Mucosa of rectum (tissue), 2 donors: ENCODE results near the gene PIGR.

Experiments
- H3K27ac ChIP-seq, 2 donors: one replicate each; pipeline ENCODE4 v1.7.0; 2013; ENCODE audit warnings: inconsistent platforms in 2 of 2, low read depth in 2 of 2, low read length in 2 of 2
- H3K27me3 ChIP-seq, 2 donors: one replicate each; pipeline ENCODE4 v1.7.0; 2013; ENCODE audit warnings: low read length in 2 of 2; ENCODE audit not compliant: control insufficient read depth in 2 of 2, insufficient read depth in 2 of 2
- H3K36me3 ChIP-seq, 2 donors: one replicate each; pipeline ENCODE4 v1.7.0; 2013; ENCODE audit warnings: low read length in 2 of 2; ENCODE audit not compliant: control insufficient read depth in 2 of 2, insufficient read depth in 2 of 2
- H3K4me1 ChIP-seq, 2 donors: one replicate each; pipeline ENCODE4 v1.7.0; 2013; ENCODE audit warnings: low read length in 2 of 2, mild to moderate bottlenecking in 1 of 2; ENCODE audit not compliant: control insufficient read depth in 2 of 2, insufficient read depth in 2 of 2
- H3K4me3 ChIP-seq, 2 donors: one replicate each; pipeline ENCODE4 v1.7.0; 2013; ENCODE audit warnings: low read length in 2 of 2
- H3K9ac ChIP-seq, 2 donors: one replicate each; pipeline ENCODE4 v1.7.0; 2013; ENCODE audit warnings: low read length in 2 of 2, low read depth in 1 of 2, mild to moderate bottlenecking in 1 of 2
- H3K9me3 ChIP-seq, 2 donors: one replicate each; pipeline ENCODE4 v1.7.0; 2013; ENCODE audit warnings: low read length in 2 of 2; ENCODE audit not compliant: control insufficient read depth in 2 of 2
- donor health status: healthy.
- donor health status: Normal muscosa, but diverticular disease.

PIGR gene

GRCh38 chr1:206904423-206905142 lies 41.7 kb downstream of the PIGR start:
- H3K9ac ChIP-seq, result no peak overlapping the region
- no peaks in the 10 kb centered on the region for H3K9me3 ChIP-seq
- H3K36me3 ChIP-seq, result no peaks in the 10 kb centered on the region
- H3K4me3 ChIP-seq, result no peak overlapping the region
- peaks cover 3 to 4% of the 10 kb centered on the region in 2 donors for H3K27me3 ChIP-seq
- no peak overlapping the region for H3K27ac ChIP-seq
- peaks cover 5 to 8% of the 10 kb centered on the region in 2 donors for H3K4me1 ChIP-seq

GRCh38 chr1:206903687-206904086 lies 42.6 kb downstream of the PIGR start:
- no peaks in the 10 kb centered on the region for H3K9me3 ChIP-seq
- peaks cover 0 to 3% of the 10 kb centered on the region in 2 donors for H3K27me3 ChIP-seq
- no peak overlapping the region for H3K27ac ChIP-seq
- H3K36me3 ChIP-seq, result no peaks in the 10 kb centered on the region
- no peak overlapping the region for H3K9ac ChIP-seq
- H3K4me1 ChIP-seq, result peaks cover under 1 to 3% of the 10 kb centered on the region in 2 donors
- no peak overlapping the region for H3K4me3 ChIP-seq

- H3K4me1 ChIP-seq, result peaks cover 0 to 2% of the 10 kb centered on the region in 2 donors
- H3K27ac ChIP-seq, result no peak overlapping the region
- peaks cover 0 to 3% of the 10 kb centered on the region in 2 donors for H3K27me3 ChIP-seq
- H3K9ac ChIP-seq, result no peak overlapping the region
- no peaks in the 10 kb centered on the region for H3K36me3 ChIP-seq
- H3K4me3 ChIP-seq, result no peak overlapping the region
- H3K9me3 ChIP-seq, result no peaks in the 10 kb centered on the region
These were observed 43.6 kb downstream of the PIGR start for GRCh38 chr1:206902702-206903101.

- H3K27me3 ChIP-seq, result peaks cover 0 to 3% of the 10 kb centered on the region in 2 donors
- no peak overlapping the region for H3K27ac ChIP-seq
- no peak overlapping the region for H3K9ac ChIP-seq
- H3K4me3 ChIP-seq, result no peak overlapping the region
- no peaks in the 10 kb centered on the region for H3K36me3 ChIP-seq
- H3K4me1 ChIP-seq, result peaks cover 0 to 2% of the 10 kb centered on the region in 2 donors
- H3K9me3 ChIP-seq, result no peaks in the 10 kb centered on the region
These were observed 44.3 kb downstream of the PIGR start for GRCh38 chr1:206901944-206902343.

- Histone ChIP-seq H3K4me1 (peaks cover 0 to 5% of the 10 kb centered on the region in 2 donors), H3K27me3 (peaks cover 0 to 3% of the 10 kb centered on the region in 2 donors), H3K9ac (no peak overlapping the region), H3K9me3 (no peaks in the 10 kb centered on the region), H3K36me3 (no peaks in the 10 kb centered on the region), H3K4me3 (no peak overlapping the region), H3K27ac (no peak overlapping the region)
These were observed 46.1 kb downstream of the PIGR start for GRCh38 chr1:206900149-206900548.

DNA sequence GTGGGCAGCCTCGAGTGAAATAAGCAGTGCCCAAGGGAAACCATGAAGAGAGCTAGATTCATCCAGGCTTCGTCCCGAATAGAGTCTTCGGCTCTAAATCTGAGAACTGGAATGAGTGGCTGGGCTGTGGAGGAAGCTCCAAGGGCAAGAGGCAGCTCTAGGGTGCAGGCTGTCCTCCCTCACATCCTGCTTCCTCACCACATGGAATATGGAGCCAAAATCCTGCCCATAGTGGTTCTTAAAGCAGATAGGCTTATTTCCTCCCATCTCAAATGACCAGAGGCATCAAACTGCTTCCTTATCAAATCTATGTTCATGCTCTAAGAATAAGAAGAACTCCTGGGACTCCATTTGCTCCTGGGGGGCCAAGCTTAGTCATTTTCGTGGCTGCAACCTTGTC lies 46.5 kb downstream of the PIGR start:
- peaks cover 0 to 3% of the 10 kb centered on the region in 2 donors for H3K27me3 ChIP-seq
- H3K36me3 ChIP-seq, result no peaks in the 10 kb centered on the region
- no peak overlapping the region for H3K27ac ChIP-seq
- no peak overlapping the region for H3K4me3 ChIP-seq
- no peak overlapping the region for H3K9ac ChIP-seq
- peaks cover 0 to 5% of the 10 kb centered on the region in 2 donors for H3K4me1 ChIP-seq
- no peaks in the 10 kb centered on the region for H3K9me3 ChIP-seq

- Histone ChIP-seq H3K36me3 (no peaks in the 10 kb centered on the region), H3K27me3 (peaks cover 0 to 3% of the 10 kb centered on the region in 2 donors), H3K4me3 (no peak overlapping the region), H3K4me1 (peaks cover 0 to 5% of the 10 kb centered on the region in 2 donors), H3K9ac (no peak overlapping the region), H3K9me3 (no peaks in the 10 kb centered on the region), H3K27ac (no peak overlapping the region)
These were observed 47.3 kb downstream of the PIGR start for GRCh38 chr1:206898915-206899431.

- no peaks in the 10 kb centered on the region for H3K9me3 ChIP-seq
- H3K4me3 ChIP-seq, result no peak overlapping the region
- peaks cover 0 to 5% of the 10 kb centered on the region in 2 donors for H3K4me1 ChIP-seq
- H3K27me3 ChIP-seq, result peaks cover 0 to 3% of the 10 kb centered on the region in 2 donors
- no peak overlapping the region for H3K9ac ChIP-seq
- no peaks in the 10 kb centered on the region for H3K36me3 ChIP-seq
- H3K27ac ChIP-seq, result no peak overlapping the region
These were observed 48.0 kb downstream of the PIGR start for GRCh38 chr1:206898089-206898914.

DNA sequence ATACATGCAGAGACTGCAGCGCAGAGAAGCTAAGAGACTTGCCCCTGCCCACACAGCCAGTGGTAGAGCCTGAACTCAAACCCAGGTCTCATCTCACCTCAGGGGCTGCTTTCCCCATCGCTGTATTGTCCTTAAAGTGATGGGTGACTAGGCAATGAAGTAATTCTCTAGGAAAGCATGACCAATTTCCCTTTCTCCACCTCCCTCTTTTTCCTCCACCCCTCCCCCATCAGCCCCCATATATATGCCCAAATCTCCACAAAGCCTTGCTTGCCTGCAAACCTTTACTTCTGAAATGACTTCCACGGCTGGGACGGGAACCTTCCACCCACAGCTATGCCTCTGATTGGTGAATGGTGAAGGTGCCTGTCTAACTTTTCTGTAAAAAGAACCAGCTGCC lies 49.1 kb downstream of the PIGR start, which contains the start of gene IL24:
IL24 (plus strand) TSS at position 269 of the 400 bp plus-strand sequence. CDS start 390 bp downstream, outside the sequence.
- no peaks in the 10 kb centered on the region for H3K36me3 ChIP-seq
- H3K9me3 ChIP-seq, result no peaks in the 10 kb centered on the region
- no peak within 1 kb of the TSS for H3K27ac ChIP-seq
- H3K9ac ChIP-seq, result no peak within 1 kb of the TSS
- peaks cover 0 to 3% of the 10 kb centered on the region in 2 donors for H3K27me3 ChIP-seq
- H3K4me1 ChIP-seq, result peaks cover 0 to 5% of the 10 kb centered on the region in 2 donors
- no peak within 1 kb of the TSS for H3K4me3 ChIP-seq

DNA sequence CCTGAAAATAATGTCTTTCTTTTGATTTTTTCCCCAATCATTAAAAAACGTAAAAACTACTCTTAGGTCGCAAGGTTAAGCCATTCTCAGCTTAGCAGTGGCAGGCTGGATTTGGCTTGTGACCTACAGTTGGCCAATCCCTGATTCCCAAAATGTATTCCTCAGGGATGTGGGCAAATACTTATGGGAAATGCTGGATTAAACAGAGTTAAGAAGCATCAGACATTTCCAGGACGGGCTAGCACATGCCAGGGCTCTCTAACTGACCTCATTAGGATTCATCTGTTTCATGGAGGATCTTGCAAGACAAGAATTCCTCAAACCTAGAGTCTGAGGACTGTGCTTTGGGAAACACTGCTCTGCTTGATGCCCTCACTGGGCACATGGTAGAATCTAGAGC lies 50.0 kb downstream of the PIGR start:
- no peak overlapping the region for H3K27ac ChIP-seq
- H3K9ac ChIP-seq, result no peak overlapping the region
- no peaks in the 10 kb centered on the region for H3K9me3 ChIP-seq
- no peak overlapping the region for H3K4me3 ChIP-seq
- peaks cover 0 to 5% of the 10 kb centered on the region in 2 donors for H3K4me1 ChIP-seq
- peaks cover 0 to 2% of the 10 kb centered on the region in 2 donors for H3K27me3 ChIP-seq
- H3K36me3 ChIP-seq, result no peaks in the 10 kb centered on the region
